ENCODE data around the gene GPATCH2L. TPM values are rescaled to one million over a fixed set of nuclear protein-coding genes. Genes with fewer than 3 reads are reported as not detected.
A peak's percentile ranks its signal among the peaks of the same experiment; 100 is the strongest.

The GPATCH2L gene
- total RNA-seq, 1 donor = 47.9 TPM

DNA sequence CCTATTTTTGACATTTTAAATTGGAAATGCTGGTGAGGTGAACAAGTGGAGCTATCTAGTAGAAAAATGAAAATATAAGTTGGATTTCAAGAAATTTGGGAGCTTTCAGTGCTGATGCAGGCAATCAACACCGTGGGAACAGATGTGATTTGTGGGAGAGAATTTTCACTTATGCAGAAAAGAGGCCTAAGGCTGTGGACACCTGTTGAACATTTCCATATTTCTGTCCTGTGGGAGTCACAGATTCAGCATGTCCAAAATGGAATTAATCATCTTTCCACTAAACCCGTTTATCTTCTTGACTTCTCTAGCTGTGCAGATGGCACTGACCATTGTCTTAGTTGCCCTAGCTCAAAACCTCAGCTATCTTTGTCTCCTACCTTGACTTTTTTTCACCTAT, 2.5 kb upstream of the GPATCH2L start:
- H3K4me3 ChIP-seq (ENCODE audit: low read depth, low read length) = no peak overlapping the region
- TF ChIP-seq CTCF (IDR thresholded peaks at IDR 0.05; ENCODE audit: insufficient read depth, low read length) = no peak
- no peak for DNase-seq (ENCODE audit: low read depth)

- no peak for TF ChIP-seq CTCF (IDR thresholded peaks at IDR 0.05; ENCODE audit: insufficient read depth, low read length)
- peak overlapping the region; percentile 94 for H3K4me3 ChIP-seq (ENCODE audit: low read depth, low read length)
- DNase-seq (ENCODE audit: low read depth) = peak; percentile 79
These were observed 585 bp downstream of the GPATCH2L start for GRCh38 chr14:76152333-76152681.

- TF ChIP-seq CTCF (IDR thresholded peaks at IDR 0.05; ENCODE audit: insufficient read depth, low read length) = no peak
- no peak for DNase-seq (ENCODE audit: low read depth)
- no peak overlapping the region for H3K4me3 ChIP-seq (ENCODE audit: low read depth, low read length)
These were observed 2.2 kb downstream of the GPATCH2L start for GRCh38 chr14:76153919-76154318.

DNA sequence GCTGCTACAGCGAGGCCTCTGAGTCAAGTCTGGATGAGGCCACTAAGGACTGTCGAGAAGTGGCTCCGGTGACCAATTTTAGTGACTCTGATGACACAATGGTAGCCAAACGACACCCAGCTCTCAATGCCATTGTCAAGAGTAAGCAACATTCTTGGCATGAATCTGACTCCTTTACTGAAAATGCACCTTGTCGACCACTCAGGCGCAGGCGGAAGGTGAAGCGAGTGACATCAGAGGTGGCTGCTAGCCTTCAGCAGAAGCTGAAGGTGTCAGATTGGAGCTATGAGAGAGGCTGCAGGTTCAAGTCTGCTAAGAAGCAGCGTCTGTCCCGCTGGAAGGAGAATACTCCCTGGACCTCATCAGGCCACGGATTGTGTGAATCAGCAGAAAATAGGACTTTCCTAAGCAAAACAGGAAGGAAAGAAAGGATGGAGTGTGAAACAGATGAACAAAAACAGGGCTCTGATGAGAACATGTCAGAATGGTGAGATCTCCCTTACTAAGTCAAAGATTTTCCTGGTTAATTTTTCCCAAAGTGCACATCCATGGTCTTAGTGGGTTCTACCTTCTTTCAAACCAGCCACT, 2.9 kb downstream of the GPATCH2L start:
- no peak for TF ChIP-seq CTCF (IDR thresholded peaks at IDR 0.05; ENCODE audit: insufficient read depth, low read length)
- H3K4me3 ChIP-seq (ENCODE audit: low read depth, low read length) = no peak overlapping the region
- DNase-seq (ENCODE audit: low read depth) = no peak

GRCh38 chr14:76163668-76164363, 12.1 kb downstream of the GPATCH2L start:
- no peak for DNase-seq (ENCODE audit: low read depth)
- TF ChIP-seq CTCF (IDR thresholded peaks at IDR 0.05; ENCODE audit: insufficient read depth, low read length) = no peak
- no peak overlapping the region for H3K4me3 ChIP-seq (ENCODE audit: low read depth, low read length)

GRCh38 chr14:76168531-76168930, 16.8 kb downstream of the GPATCH2L start:
- no peak overlapping the region for H3K4me3 ChIP-seq (ENCODE audit: low read depth, low read length)
- no peak for DNase-seq (ENCODE audit: low read depth)
- TF ChIP-seq CTCF (IDR thresholded peaks at IDR 0.05; ENCODE audit: insufficient read depth, low read length) = no peak

DNA sequence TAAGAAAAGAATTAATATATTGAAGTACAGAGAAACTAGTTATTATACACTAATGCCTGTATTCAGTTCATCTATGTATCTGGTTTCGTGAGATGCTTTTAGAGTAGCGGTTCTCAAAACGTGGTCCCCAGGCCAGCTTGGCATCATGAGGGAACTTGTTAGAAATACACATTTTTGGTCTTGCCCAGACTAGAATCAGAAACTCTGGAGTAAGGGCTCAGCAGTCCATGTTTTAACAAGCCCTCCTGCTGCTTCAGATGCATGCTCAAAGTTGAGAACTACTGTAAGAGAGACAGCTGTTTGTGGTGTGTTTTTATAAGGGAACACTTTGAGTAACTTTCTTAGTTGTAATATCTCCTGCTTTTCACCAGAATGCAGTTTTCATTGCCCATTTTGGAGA, 18.1 kb downstream of the GPATCH2L start:
- DNase-seq (ENCODE audit: low read depth) = no peak
- no peak overlapping the region for H3K4me3 ChIP-seq (ENCODE audit: low read depth, low read length)
- TF ChIP-seq CTCF (IDR thresholded peaks at IDR 0.05; ENCODE audit: insufficient read depth, low read length) = no peak
